ENCODE data around the gene FURIN. TPM values are rescaled to one million over a fixed set of nuclear protein-coding genes. Genes with fewer than 3 reads are reported as not detected.
"Not testable (repeated sequence)": the region's sequence is repeated elsewhere in the genome, so short reads cannot be mapped to it uniquely, and the experiment has no call there.

The FURIN gene
- total RNA-seq, 2 experiments from 2014 or later, result 76.9 to 83.7 TPM

GRCh38 chr15:90915808-90916440 lies 47.5 kb downstream of the FURIN start:
- Mint-ChIP-seq H3K36me3 (peaks cover 13% of the 10 kb centered on the region), H3K4me1 (no peaks in the 10 kb centered on the region), H3K27ac (no peak overlapping the region), H3K27me3 (no peaks in the 10 kb centered on the region), H3K4me3 (no peak overlapping the region), H3K9me3 (no peaks in the 10 kb centered on the region)
- DNase-seq, result no peak

- peaks cover 16% of the 10 kb centered on the region for H3K36me3 Mint-ChIP-seq
- no peak for DNase-seq
- H3K4me3 Mint-ChIP-seq, result no peak overlapping the region
- H3K27me3 Mint-ChIP-seq, result no peaks in the 10 kb centered on the region
- H3K27ac Mint-ChIP-seq, result no peak overlapping the region
- H3K9me3 Mint-ChIP-seq, result no peaks in the 10 kb centered on the region
- no peaks in the 10 kb centered on the region for H3K4me1 Mint-ChIP-seq
Observed at GRCh38 chr15:90916461-90916860, 48.1 kb downstream of the FURIN start.

- H3K36me3 Mint-ChIP-seq, result peaks cover 19% of the 10 kb centered on the region
- H3K27ac Mint-ChIP-seq, result no peak overlapping the region
- no peak for DNase-seq
- no peak overlapping the region for H3K4me3 Mint-ChIP-seq
- H3K4me1 Mint-ChIP-seq, result no peaks in the 10 kb centered on the region
- no peaks in the 10 kb centered on the region for H3K27me3 Mint-ChIP-seq
- no peaks in the 10 kb centered on the region for H3K9me3 Mint-ChIP-seq
Observed at GRCh38 chr15:90917569-90917968, 49.2 kb downstream of the FURIN start.

- DNase-seq, result no peak
- H3K36me3 Mint-ChIP-seq, result peaks cover 19% of the 10 kb centered on the region
- no peaks in the 10 kb centered on the region for H3K27me3 Mint-ChIP-seq
- no peak overlapping the region for H3K4me3 Mint-ChIP-seq
- peaks cover 2% of the 10 kb centered on the region for H3K4me1 Mint-ChIP-seq
- no peak overlapping the region for H3K27ac Mint-ChIP-seq
- no peaks in the 10 kb centered on the region for H3K9me3 Mint-ChIP-seq
Observed at GRCh38 chr15:90918034-90918788, 49.8 kb downstream of the FURIN start.

- no peak for DNase-seq
- peaks cover 2% of the 10 kb centered on the region for H3K4me1 Mint-ChIP-seq
- H3K27ac Mint-ChIP-seq, result no peak overlapping the region
- H3K36me3 Mint-ChIP-seq, result peaks cover 19% of the 10 kb centered on the region
- H3K9me3 Mint-ChIP-seq, result no peaks in the 10 kb centered on the region
- H3K27me3 Mint-ChIP-seq, result no peaks in the 10 kb centered on the region
- no peak overlapping the region for H3K4me3 Mint-ChIP-seq
Observed at GRCh38 chr15:90918835-90919234, 50.4 kb downstream of the FURIN start.

GRCh38 chr15:90921887-90922286 lies 53.5 kb downstream of the FURIN start:
- Mint-ChIP-seq H3K9me3 (no peaks in the 10 kb centered on the region), H3K4me3 (no peak overlapping the region), H3K36me3 (peaks cover 16% of the 10 kb centered on the region), H3K27ac (no peak overlapping the region), H3K27me3 (no peaks in the 10 kb centered on the region), H3K4me1 (peaks cover 7% of the 10 kb centered on the region)
- DNase-seq, result no peak

GRCh38 chr15:90922712-90923322 lies 54.4 kb downstream of the FURIN start:
- not testable (repeated sequence) for H3K9me3 Mint-ChIP-seq, H3K27ac Mint-ChIP-seq, DNase-seq, H3K4me1 Mint-ChIP-seq, H3K27me3 Mint-ChIP-seq, H3K4me3 Mint-ChIP-seq
- peaks cover 16% of the 10 kb centered on the region for H3K36me3 Mint-ChIP-seq

- Mint-ChIP-seq H3K4me1 (peaks cover 15% of the 10 kb centered on the region), H3K27ac (peak overlapping the region; percentile 26), H3K4me3 (no peak overlapping the region), H3K36me3 (peaks cover 9% of the 10 kb centered on the region), H3K9me3 (no peaks in the 10 kb centered on the region), H3K27me3 (no peaks in the 10 kb centered on the region)
- no peak for DNase-seq
Observed at GRCh38 chr15:90924375-90924774, 56.0 kb downstream of the FURIN start.

GRCh38 chr15:90926766-90927165 lies 58.4 kb downstream of the FURIN start:
- H3K4me1 Mint-ChIP-seq, result peaks cover 31% of the 10 kb centered on the region
- H3K4me3 Mint-ChIP-seq, H3K9me3 Mint-ChIP-seq: not testable (repeated sequence)

GRCh38 chr15:90928106-90928505 lies 59.7 kb downstream of the FURIN start:
- peak overlapping the region; percentile 42 for H3K4me3 Mint-ChIP-seq
- H3K36me3 Mint-ChIP-seq, H3K27ac Mint-ChIP-seq, H3K9me3 Mint-ChIP-seq, H3K27me3 Mint-ChIP-seq, DNase-seq: not testable (repeated sequence)
- peaks cover 33% of the 10 kb centered on the region for H3K4me1 Mint-ChIP-seq

More at GRCh38 chr15:90926766-90927165, 58.4 kb downstream of the FURIN start:
- not testable (repeated sequence) for H3K27me3 Mint-ChIP-seq, DNase-seq, H3K27ac Mint-ChIP-seq
- peaks cover 10% of the 10 kb centered on the region for H3K36me3 Mint-ChIP-seq

- Mint-ChIP-seq H3K27me3 (no peaks in the 10 kb centered on the region), H3K27ac (peak overlapping the region; percentile 99), H3K4me3 (peak overlapping the region; percentile 98), H3K9me3 (no peaks in the 10 kb centered on the region), H3K4me1 (peaks cover 37% of the 10 kb centered on the region), H3K36me3 (peaks cover 9% of the 10 kb centered on the region)
- DNase-seq, result no peak
Observed at GRCh38 chr15:90929246-90930019, 61.0 kb downstream of the FURIN start.

GRCh38 chr15:90930861-90931574 lies 62.6 kb downstream of the FURIN start:
- Mint-ChIP-seq H3K36me3 (peaks cover 10% of the 10 kb centered on the region), H3K4me1 (peaks cover 40% of the 10 kb centered on the region), H3K27me3 (no peaks in the 10 kb centered on the region), H3K4me3 (peak overlapping the region; percentile 98), H3K9me3 (no peaks in the 10 kb centered on the region), H3K27ac (peak overlapping the region; percentile 99)
- no peak for DNase-seq

GRCh38 chr15:90931575-90931827 lies 63.1 kb downstream of the FURIN start:
- Mint-ChIP-seq H3K4me1 (peaks cover 45% of the 10 kb centered on the region), H3K36me3 (peaks cover 15% of the 10 kb centered on the region), H3K9me3 (no peaks in the 10 kb centered on the region), H3K27me3 (no peaks in the 10 kb centered on the region), H3K4me3 (peak overlapping the region; percentile 98), H3K27ac (peak overlapping the region; percentile 99)
- no peak for DNase-seq

GRCh38 chr15:90931828-90932659 lies 63.7 kb downstream of the FURIN start, which contains the start of gene HDDC3:
Gene HDDC3 (minus strand): TSS chr15:90932549. CDS start chr15:90932540, 9 bp downstream.
- Mint-ChIP-seq H3K27ac (peak within 1 kb of the TSS; percentile 99), H3K4me1 (peaks cover 49% of the 10 kb centered on the region), H3K27me3 (no peaks in the 10 kb centered on the region), H3K4me3 (peak within 1 kb of the TSS; percentile 98), H3K36me3 (peaks cover 16% of the 10 kb centered on the region), H3K9me3 (no peaks in the 10 kb centered on the region)
- DNase-seq, result peak; percentile 92

All from activated naive CD8-positive, alpha-beta T cell treated with anti-CD3 and anti-CD28 coated beads for 36 hours (primary cell).